Measurements from ENCODE around the gene PNMA8B.

Gene PNMA8B

GRCh38 chr19:46466536-46467196 is 29.0 kb downstream of the PNMA8B start:
- FAIRE-seq = no peak
- DNase-seq (ENCODE audit: insufficient read length, low spot score) = no peak
- no peak for TF ChIP-seq CTCF (IDR thresholded peaks at IDR 0.05; ENCODE audit: insufficient read depth, missing control alignments)

DNA sequence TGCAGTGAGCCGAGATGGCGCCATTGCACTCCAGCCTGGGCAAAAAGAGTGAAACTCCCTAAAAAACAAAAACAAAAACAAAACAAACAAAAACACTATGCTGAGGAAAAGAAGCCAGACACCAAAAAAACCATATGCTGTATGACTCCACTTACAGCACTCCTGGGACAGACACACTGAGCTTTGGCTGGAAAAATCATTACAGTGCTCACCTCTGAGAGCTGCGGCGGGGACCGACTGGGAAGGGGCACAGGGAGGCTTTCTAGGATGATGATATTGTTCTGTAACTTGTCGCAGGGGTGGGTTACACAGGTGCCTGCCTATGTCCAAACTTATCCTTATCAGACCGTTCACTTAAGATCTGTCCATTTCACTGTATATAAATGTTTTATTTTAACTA is 32.2 kb downstream of the PNMA8B start:
- FAIRE-seq = no peak
- no peak for TF ChIP-seq CTCF (IDR thresholded peaks at IDR 0.05; ENCODE audit: insufficient read depth, missing control alignments)
- DNase-seq (ENCODE audit: insufficient read length, low spot score) = no peak

DNA sequence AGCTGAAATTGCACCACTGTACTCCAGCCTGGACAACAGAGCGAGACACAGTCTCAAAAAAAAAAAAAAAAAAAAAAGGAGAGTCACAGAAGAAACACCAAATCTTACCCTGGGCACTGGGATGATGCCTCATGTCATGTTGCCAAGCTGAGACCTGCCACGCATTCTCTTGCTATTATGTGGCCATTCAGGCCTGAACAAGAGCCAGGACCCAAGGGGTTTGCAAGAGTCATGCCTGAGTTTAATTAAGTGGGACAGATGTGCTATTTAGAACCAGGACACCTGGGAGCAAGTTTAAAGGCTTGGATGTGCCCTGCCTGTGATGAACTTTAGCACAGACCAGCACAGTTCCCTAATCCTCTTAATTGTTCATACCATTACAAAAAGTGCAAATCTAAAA is 34.1 kb downstream of the PNMA8B start:
- FAIRE-seq (no peak), DNase-seq (ENCODE audit: insufficient read length, low spot score) (no peak)
- TF ChIP-seq CTCF (IDR thresholded peaks at IDR 0.05; ENCODE audit: insufficient read depth, missing control alignments) = no peak

DNA sequence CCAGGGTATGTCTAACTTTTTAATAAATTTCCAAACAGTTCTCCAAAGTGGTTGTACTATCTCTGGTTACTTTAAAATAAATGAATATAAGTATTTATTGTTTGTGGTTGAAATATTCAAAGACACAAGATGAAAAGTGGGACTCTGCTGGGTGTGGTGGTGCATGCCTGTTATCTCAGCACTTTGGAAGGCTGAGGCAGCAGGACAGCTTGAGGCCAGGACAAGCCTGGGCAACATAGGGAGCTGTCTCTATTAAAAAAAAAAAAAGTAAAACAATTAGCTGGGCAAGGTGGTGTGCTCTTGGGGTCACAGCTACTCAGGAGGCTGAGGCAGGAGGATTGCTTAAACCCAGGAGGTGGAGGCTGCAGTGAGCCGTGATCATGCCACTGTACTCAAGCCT is 34.7 kb downstream of the PNMA8B start:
- no peak for FAIRE-seq
- no peak for DNase-seq (ENCODE audit: insufficient read length, low spot score)
- no peak for TF ChIP-seq CTCF (IDR thresholded peaks at IDR 0.05; ENCODE audit: insufficient read depth, missing control alignments)

GRCh38 chr19:46460055-46460454 is 35.6 kb downstream of the PNMA8B start:
- FAIRE-seq = no peak
- no peak for DNase-seq (ENCODE audit: insufficient read length, low spot score)

DNA sequence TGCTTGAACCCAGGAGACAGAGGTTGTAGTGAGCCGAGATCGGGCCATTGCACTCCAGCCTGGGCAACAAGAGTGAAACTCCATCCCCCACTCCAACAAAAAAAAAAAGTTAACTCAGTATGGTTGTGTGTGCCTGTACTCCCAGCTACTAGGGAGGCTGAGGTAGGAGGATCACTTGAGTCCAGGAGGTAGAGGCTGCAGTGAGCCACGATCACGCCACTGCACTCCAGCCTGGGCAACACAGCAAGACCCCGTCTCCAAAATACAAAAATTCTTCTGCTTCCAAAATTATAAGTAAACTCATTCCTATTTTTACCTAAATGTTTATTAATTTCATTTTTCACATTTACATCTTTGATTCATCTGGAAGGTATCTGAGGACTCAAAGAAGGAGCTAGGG is 38.7 kb downstream of the PNMA8B start:
- DNase-seq (ENCODE audit: insufficient read length, low spot score) (no peak), FAIRE-seq (no peak)
- TF ChIP-seq CTCF (IDR thresholded peaks at IDR 0.05; ENCODE audit: insufficient read depth, missing control alignments) = no peak

More at GRCh38 chr19:46460055-46460454, 35.6 kb downstream of the PNMA8B start:
- no peak for TF ChIP-seq CTCF (IDR thresholded peaks at IDR 0.05; ENCODE audit: insufficient read depth, missing control alignments)

DNA sequence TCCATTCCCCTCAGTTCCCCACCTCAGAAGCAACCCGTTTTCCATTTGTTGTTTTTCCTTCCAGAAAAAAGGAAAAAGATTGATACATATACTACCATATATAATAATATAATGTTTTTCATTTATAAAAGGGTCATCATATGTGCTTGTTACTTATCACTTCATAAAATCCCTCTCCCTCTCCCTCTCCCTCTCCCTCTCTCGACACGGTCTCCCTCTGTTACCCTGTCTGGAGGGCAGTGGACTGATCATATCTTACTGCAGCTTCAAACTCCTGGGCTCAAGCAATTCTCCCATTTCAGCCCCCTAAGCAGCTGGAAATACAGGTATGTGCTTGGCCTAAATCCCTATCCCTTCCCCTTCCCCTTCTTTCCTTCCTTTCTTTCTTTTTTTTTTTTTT is 41.4 kb downstream of the PNMA8B start:
- FAIRE-seq (no peak), DNase-seq (ENCODE audit: insufficient read length, low spot score) (no peak)
- no peak for TF ChIP-seq CTCF (IDR thresholded peaks at IDR 0.05; ENCODE audit: insufficient read depth, missing control alignments)
